H9 (cell line): ENCODE data around the gene FAM161A. TPM values are rescaled to one million over a fixed set of nuclear protein-coding genes. Genes with fewer than 3 reads are reported as not detected.

Source experiments
- DNase-seq: peaks from one replicate; pipeline ENCODE4 v3.0.0-alpha.2; 2017
- H2AFZ ChIP-seq: one replicate; pipeline ENCODE4 v1.6.1; 2013; ENCODE audit warnings: mild to moderate bottlenecking, low read length, control low read depth, moderate library complexity
- H2AK5ac ChIP-seq: 2 replicates; pipeline ENCODE4 v1.6.1; 2013; ENCODE audit warnings: low read length, control low read depth, mixed read lengths; ENCODE audit not compliant: insufficient read length
- H2BK120ac ChIP-seq: one replicate; pipeline ENCODE4 v1.6.1; 2013; ENCODE audit warnings: low read depth, mild to moderate bottlenecking, low read length, control low read depth, inconsistent platforms; ENCODE audit not compliant: poor library complexity, severe bottlenecking
- H2BK12ac ChIP-seq: 2 replicates; pipeline ENCODE4 v1.6.1; 2013; ENCODE audit warnings: low read length, control low read depth, mixed read lengths, low read depth; ENCODE audit not compliant: insufficient read length
- H2BK15ac ChIP-seq: 2 replicates; pipeline ENCODE4 v1.6.1; 2013; ENCODE audit warnings: low read depth, low read length, control low read depth
- H2BK20ac ChIP-seq: one replicate; pipeline ENCODE4 v1.6.1; 2013; ENCODE audit warnings: low read depth, mild to moderate bottlenecking, low read length, control low read depth, inconsistent platforms; ENCODE audit not compliant: poor library complexity, severe bottlenecking
- H2BK5ac ChIP-seq: 2 replicates; pipeline ENCODE4 v1.6.1; 2013; ENCODE audit warnings: low read length, control low read depth, mixed read lengths; ENCODE audit not compliant: insufficient read length
- H3K14ac ChIP-seq: 2 replicates; pipeline ENCODE4 v1.6.1; 2013; ENCODE audit warnings: low read length, control low read depth; ENCODE audit not compliant: insufficient read depth
- H3K18ac ChIP-seq: 2 replicates; pipeline ENCODE4 v1.6.1; 2013; ENCODE audit warnings: low read depth, mild to moderate bottlenecking, mixed read lengths, low read length, control low read depth; ENCODE audit not compliant: insufficient read length
- H3K23ac ChIP-seq: 2 replicates; pipeline ENCODE4 v1.6.1; 2013; ENCODE audit warnings: low read length, control low read depth, mixed read lengths, low read depth; ENCODE audit not compliant: insufficient read length
- H3K23me2 ChIP-seq: 2 replicates; pipeline ENCODE4 v1.6.1; 2013; ENCODE audit warnings: low read depth, mild to moderate bottlenecking, mixed read lengths, low read length, control low read depth; ENCODE audit not compliant: insufficient read length, poor library complexity, severe bottlenecking
- H3K27ac ChIP-seq: 2 replicates; pipeline ENCODE4 v1.5.1; 2013; ENCODE audit warnings: low read length, control low read depth, mixed read lengths, low read depth; ENCODE audit not compliant: insufficient read length
- H3K27me3 ChIP-seq: 2 replicates; pipeline ENCODE4 v1.6.1; 2013; ENCODE audit warnings: low read length, control low read depth, inconsistent platforms; ENCODE audit not compliant: insufficient read depth
- H3K4ac ChIP-seq: 2 replicates; pipeline ENCODE4 v1.6.1; 2013; ENCODE audit warnings: low read depth, mild to moderate bottlenecking, control low read depth, inconsistent platforms, low read length, moderate library complexity
- H3K4me1 ChIP-seq: 2 replicates; pipeline ENCODE4 v1.6.1; 2013; ENCODE audit warnings: low read length, control low read depth, inconsistent platforms; ENCODE audit not compliant: insufficient read depth
- H3K4me2 ChIP-seq: 2 replicates; pipeline ENCODE4 v1.6.1; 2013; ENCODE audit warnings: low read length, control low read depth, mixed read lengths; ENCODE audit not compliant: insufficient read length, insufficient read depth
- H3K56ac ChIP-seq: 2 replicates; pipeline ENCODE4 v1.6.1; 2013; ENCODE audit warnings: low read depth, mild to moderate bottlenecking, mixed read lengths, low read length, control low read depth; ENCODE audit not compliant: insufficient read length
- H3K79me1 ChIP-seq: 2 replicates; pipeline ENCODE4 v1.6.1; 2013; ENCODE audit warnings: low read depth, mild to moderate bottlenecking, moderate library complexity, low read length, control low read depth, inconsistent platforms; ENCODE audit not compliant: insufficient read depth, poor library complexity, severe bottlenecking
- H3K79me2 ChIP-seq: 2 replicates; pipeline ENCODE4 v1.6.1; 2013; ENCODE audit warnings: low read length, control low read depth, inconsistent platforms; ENCODE audit not compliant: insufficient read depth
- H3K9ac ChIP-seq: 2 replicates; pipeline ENCODE4 v1.6.1; 2013; ENCODE audit warnings: low read length, control low read depth, mixed read lengths; ENCODE audit not compliant: insufficient read length; ENCODE audit errors: extremely low read depth
- H3K9me3 ChIP-seq: one replicate; pipeline ENCODE4 v1.6.1; 2013; ENCODE audit warnings: low read depth, low read length, inconsistent platforms; ENCODE audit not compliant: control insufficient read depth
- H3T11ph ChIP-seq: one replicate; pipeline ENCODE4 v1.6.1; 2013; ENCODE audit warnings: mild to moderate bottlenecking, low read length, control low read depth, inconsistent platforms
- H4K20me1 ChIP-seq: one replicate; pipeline ENCODE4 v1.6.1; 2013; ENCODE audit not compliant: control insufficient read depth, insufficient read length, insufficient read depth
- H4K5ac ChIP-seq: 2 replicates; pipeline ENCODE4 v1.6.1; 2013; ENCODE audit warnings: low read depth, mild to moderate bottlenecking, mixed read lengths, low read length, control low read depth; ENCODE audit not compliant: insufficient read length
- H4K8ac ChIP-seq: replicated peaks from 2 replicates; pipeline ENCODE4 v1.6.1; 2013; ENCODE audit warnings: low read length, control low read depth, mixed read lengths, low read depth; ENCODE audit not compliant: insufficient read length
- H4K91ac ChIP-seq: 2 replicates; pipeline ENCODE4 v1.6.1; 2013; ENCODE audit warnings: low read depth, mild to moderate bottlenecking, moderate library complexity, mixed read lengths, low read length, control low read depth; ENCODE audit not compliant: insufficient read length
- H3K27ac Mint-ChIP-seq, 3 experiments: 2 replicates in 2 of 3; 3 replicates in 1 of 3; pipeline ENCODE4 v1.8.0; 2020 to 2021; ENCODE audit warnings: mixed read lengths in 3 of 3, mild to moderate bottlenecking in 1 of 3, moderate library complexity in 1 of 3
- H3K27me3 Mint-ChIP-seq: 2 replicates; pipeline ENCODE4 v1.8.0; 2021; ENCODE audit warnings: low read depth, mild to moderate bottlenecking, moderate library complexity, mixed read lengths
- H3K36me3 Mint-ChIP-seq, 3 experiments: 2 replicates in 2 of 3; 3 replicates in 1 of 3; pipeline ENCODE4 v1.8.0; 2020 to 2021; ENCODE audit warnings: low read depth in 3 of 3, mixed read lengths in 3 of 3; ENCODE audit not compliant: insufficient read depth in 1 of 3
- H3K4me1 Mint-ChIP-seq, 2 experiments: 2 replicates each; pipeline ENCODE4 v1.8.0; 2020; ENCODE audit warnings: mixed read lengths in 2 of 2
- H3K4me3 Mint-ChIP-seq, 2 experiments: 2 replicates in 1 of 2; 3 replicates in 1 of 2; pipeline ENCODE4 v1.8.0; 2020 to 2021; ENCODE audit warnings: mild to moderate bottlenecking in 2 of 2, mixed read lengths in 2 of 2, moderate library complexity in 1 of 2
- H3K9me3 Mint-ChIP-seq, 2 experiments: 2 replicates in 1 of 2; 3 replicates in 1 of 2; pipeline ENCODE4 v1.8.0; 2020; ENCODE audit warnings: mild to moderate bottlenecking in 2 of 2, mixed read lengths in 2 of 2, moderate library complexity in 1 of 2
- CTCF ChIP-seq: fragments of 200-600 bp; sonication (generic); conservative IDR thresholded peaks from 3 replicates; pipeline ENCODE4 v1.8.0; 2021; ENCODE audit warnings: antibody characterized with exemption, mild to moderate bottlenecking
- WGBS: extraction: QIAGEN DNeasy Blood & Tissue Kit; methylation state at CpG from one replicate; pipeline ENCODE4 v1.1.7; 2013; ENCODE audit warnings: missing lambda C conversion rate, low lambda C conversion rate, mixed read lengths; ENCODE audit not compliant: insufficient read length; ENCODE audit errors: extremely low coverage; 5-methylcytosine and 5-hydroxymethylcytosine counted together
- total RNA-seq: library from RNA; stranded (reverse); gene quantifications from 2 replicates; pipeline ENCODE4 v1.2.1, GENCODE V29; 2021

FAM161A gene
- total RNA-seq, 1 experiment from 2014 or later = 15.8 TPM

GRCh38 chr2:61862085-61862484 is 8.2 kb upstream of the FAM161A start:
- DNase-seq = no peak
- Histone ChIP-seq H4K91ac (no peak overlapping the region), H3K4me2 (no peak overlapping the region), H3K79me1 (no peaks in the 10 kb centered on the region), H3K4me1 (no peaks in the 10 kb centered on the region), H2BK20ac (no peak overlapping the region), H4K20me1 (no peaks in the 10 kb centered on the region), H3K18ac (no peak overlapping the region), H2BK120ac (no peak overlapping the region), H3K27me3 (no peaks in the 10 kb centered on the region), H3K14ac (no peak overlapping the region), H2AK5ac (no peak overlapping the region), H3K9me3 (no peaks in the 10 kb centered on the region), H3T11ph (no peak overlapping the region), H3K4ac (no peak overlapping the region), H2AFZ (no peak overlapping the region), H2BK12ac (no peak overlapping the region), H3K9ac (no peak overlapping the region), H2BK5ac (no peak overlapping the region), H4K5ac (no peak overlapping the region), H2BK15ac (no peak overlapping the region), H3K79me2 (no peaks in the 10 kb centered on the region), H3K23me2 (no peaks in the 10 kb centered on the region), H4K8ac (no peak overlapping the region), H3K56ac (no peak overlapping the region), H3K23ac (no peak overlapping the region), H3K27ac (no peak overlapping the region)
- no peak overlapping the region for H3K4me3 Mint-ChIP-seq
- H3K9me3 Mint-ChIP-seq = no peaks in the 10 kb centered on the region
- H3K4me1 Mint-ChIP-seq = no peaks in the 10 kb centered on the region
- no peaks in the 10 kb centered on the region for H3K27me3 Mint-ChIP-seq
- peaks cover 11 to 29% (median 18%) of the 10 kb centered on the region in 3 experiments; a peak in 6 of 7 replicates for H3K36me3 Mint-ChIP-seq
- no CpG with 5 or more reads among the region's 5 CpGs for WGBS
- no peak overlapping the region for H3K27ac Mint-ChIP-seq
- no peak for TF ChIP-seq CTCF
